GM12878 (cell line): ENCODE data around the gene L1CAM. TPM values are rescaled to one million over a fixed set of nuclear protein-coding genes. Genes with fewer than 3 reads are reported as not detected.
A peak's percentile ranks its signal among the peaks of the same experiment; 100 is the strongest.

Experiments used
- ATAC-seq: fragments of 200-7000 bp; cut with Tn5 transposase; 3 replicates; pipeline ENCODE4 v1.9.1; 2020; ENCODE audit warnings: mild to moderate bottlenecking, moderate library complexity
- BruUV-seq: library from RNA; stranded (reverse); fragments of 400-500 nt; replicated peaks from 2 replicates; lab custom pipeline; 2021; lab: Mats Ljungman, UMichigan
- CTCF ChIA-PET: fragments of 300-600 bp; sonication (Branson Sonifier 250); formaldehyde crosslinking; extraction: SDS; loops from one replicate; lab custom pipeline; 2021; ENCODE audit warnings: inconsistent platforms; lab: Yijun Ruan, JAX
- POLR2A ChIA-PET: fragments of 350-600 bp; formaldehyde crosslinking; extraction: SDS; loops from one replicate; lab custom pipeline; 2021; ENCODE audit warnings: inconsistent platforms; lab: Charles Lee
- RAD21 ChIA-PET: fragments of 300-600 bp; sonication (Branson Sonifier 250); formaldehyde crosslinking; loops from one replicate; lab custom pipeline; 2023; ENCODE audit warnings: antibody characterized with exemption; ENCODE audit not compliant: unreplicated experiment; lab: Charles Lee
- SMC1A ChIA-PET: fragments of 300-600 bp; sonication (Branson Sonifier 250); formaldehyde crosslinking; loops from one replicate; lab custom pipeline; 2023; ENCODE audit not compliant: unreplicated experiment, uncharacterized antibody; lab: Charles Lee
- DNase-seq: peaks from one replicate; pipeline ENCODE4 v3.0.0-alpha.2; 2011; ENCODE audit warnings: low read depth, low spot score
- FAIRE-seq: peaks from 3 replicates; lab custom pipeline; 2011; peaks lifted over from hg19 to GRCh38; lab: Jason Lieb, UNC
- H2AFZ ChIP-seq: 2 replicates; pipeline ENCODE4 v1.6.0; 2011; ENCODE audit warnings: low read depth, low read length, control low read depth; ENCODE audit not compliant: control insufficient read depth
- H3K27ac ChIP-seq: 2 replicates; pipeline ENCODE4 v1.5.1; 2011; ENCODE audit warnings: control low read depth; ENCODE audit not compliant: control insufficient read depth, insufficient read depth
- H3K27me3 ChIP-seq, 2 experiments: replicated peaks in 1 of 2; 2 replicates each; pipeline versions ENCODE4 v1.6.0 to v1.6.1; 2011; ENCODE audit warnings: low read length in 1 of 2; ENCODE audit not compliant: control insufficient read depth in 2 of 2, insufficient read depth in 2 of 2
- H3K36me3 ChIP-seq, 2 experiments: 2 replicates each; pipeline ENCODE4 v1.5.1; 2011; ENCODE audit warnings: low read length in 1 of 2; ENCODE audit not compliant: control insufficient read depth in 2 of 2, insufficient read depth in 2 of 2
- H3K4me1 ChIP-seq: 2 replicates; pipeline ENCODE4 v1.6.1; 2011; ENCODE audit warnings: mild to moderate bottlenecking, low read length, moderate library complexity, mixed read lengths; ENCODE audit not compliant: control insufficient read depth, insufficient read depth
- H3K4me2 ChIP-seq: 2 replicates; pipeline ENCODE4 v1.6.0; 2011; ENCODE audit warnings: control low read depth; ENCODE audit not compliant: control insufficient read depth, insufficient read depth
- H3K4me3 ChIP-seq: fragments of 200-600 bp; sonication (generic); 2 replicates; pipeline ENCODE4 v1.5.1; 2016
- H3K79me2 ChIP-seq: 2 replicates; pipeline ENCODE4 v1.6.0; 2011; ENCODE audit warnings: low read length; ENCODE audit not compliant: control insufficient read depth, insufficient read depth
- H3K9ac ChIP-seq: 2 replicates; pipeline ENCODE4 v1.8.0; 2011; ENCODE audit warnings: low read length, control low read depth, mixed read lengths; ENCODE audit not compliant: control insufficient read depth, insufficient read depth
- H3K9me3 ChIP-seq: replicated peaks from 3 replicates; pipeline ENCODE4 v1.5.1; 2011; ENCODE audit warnings: mild to moderate bottlenecking, low read length; ENCODE audit not compliant: control insufficient read depth, insufficient read depth
- H4K20me1 ChIP-seq: 2 replicates; pipeline ENCODE4 v1.6.0; 2011; ENCODE audit not compliant: control insufficient read depth, insufficient read depth
- CUX1 ChIP-seq: IDR thresholded peaks from 2 replicates; pipeline ENCODE4 v1.6.1; 2012; ENCODE audit warnings: improper control_type of control experiment, low read depth, low read length; ENCODE audit not compliant: insufficient replicate concordance
- E2F8 ChIP-seq: fragments of 450-650 bp; IDR thresholded peaks from 2 replicates; pipeline ENCODE4 v1.6.1; 2018; ENCODE audit warnings: mild to moderate bottlenecking, low read depth, moderate library complexity; ENCODE audit not compliant: partially characterized antibody
- FOS ChIP-seq: IDR thresholded peaks from 3 replicates; pipeline ENCODE4 v1.6.1; 2011; ENCODE audit warnings: borderline replicate concordance; ENCODE audit not compliant: insufficient read length; ENCODE audit errors: extremely low read depth
- HSF1 ChIP-seq: fragments of 150-350 bp; IDR thresholded peaks from 2 replicates; pipeline ENCODE4 v1.6.1; 2014; ENCODE audit warnings: mild to moderate bottlenecking, low read depth, low read length
- RCOR1 ChIP-seq: conservative IDR thresholded peaks from 2 replicates; pipeline ENCODE4 v1.6.1; 2012; ENCODE audit warnings: low read depth, low read length, improper control_type of control experiment
- WGBS: methylation state at CpG from one replicate; pipeline ENCODE4 v1.1.6; 2016; ENCODE audit warnings: low lambda C conversion rate; ENCODE audit not compliant: insufficient replicate concordance, insufficient coverage; ENCODE audit errors: missing lambda C conversion rate; 5-methylcytosine and 5-hydroxymethylcytosine counted together
- in situ Hi-C: fragments of 300-500 bp; cut with MboI; formaldehyde crosslinking; loops from 9 replicates; pipeline ENCODE4 v1.14.3; 2018; ENCODE audit warnings: mixed read lengths
- intact Hi-C: fragments of 100-400 bp; cut with micrococcal nuclease; formaldehyde crosslinking; loops from one replicate; pipeline ENCODE4 v1.14.2; 2022; ENCODE audit not compliant: unreplicated experiment
- polyA plus RNA-seq, 11 experiments: library from polyadenylated mRNA; depleted of rRNA in 4 of 11; unstranded in 6 of 11; stranded (reverse) in 5 of 11; fragments of >200 nt; fragmentation: Nextera tagmentation in 4 of 11; fragmentation: Illumina TruSeq in 1 of 11; extraction: Ambion mirVana in 4 of 11; extraction: Trizol in 1 of 11; gene quantifications; 1 replicate in 1 of 11; 2 replicates in 10 of 11; pipeline versions ENCODE4 v1.2.1 to v1.2.3, GENCODE V29; 2011 to 2016; ENCODE audit warnings: inconsistent platforms in 2 of 11, missing spikeins in 2 of 11, low read depth in 1 of 11
- total RNA-seq, 4 experiments: library from RNA; depleted of rRNA in 3 of 4; stranded (reverse); fragments of >200 nt in 3 of 4; fragmentation: Illumina TruSeq in 1 of 4; extraction: Trizol in 1 of 4; gene quantifications; 2 replicates each; pipeline versions ENCODE4 v1.2.1 to v1.2.3, GENCODE V29; 2013 to 2021
- TF ChIP-seq, protein P1 (sequence below): fragments of 450-650 bp; IDR thresholded peaks from 2 replicates; pipeline ENCODE4 v1.6.1; 2017; ENCODE audit warnings: mild to moderate bottlenecking, low read depth, inconsistent platforms; ENCODE audit not compliant: poor library complexity, severe bottlenecking
- TF ChIP-seq, protein P2 (sequence below): IDR thresholded peaks from 2 replicates; pipeline ENCODE4 v1.6.1; 2011; ENCODE audit warnings: mild to moderate bottlenecking, low read depth, low read length, moderate library complexity; ENCODE audit not compliant: insufficient replicate concordance

L1CAM gene
- total and polyA plus RNA-seq, 10 of the 15 experiments (the other 5 are each of a cell fraction or from before 2014, with no cell fraction given), result 0.01 to 0.64 (median 0.09) TPM; not detected in 5

GRCh38 chrX:153861733-153862310 lies 24.2 kb downstream of the L1CAM start (continued):
- no peak for TF ChIP-seq CUX1

- intact Hi-C loops, result no loop called here
- no peaks in the 10 kb centered on the region for H3K4me1 ChIP-seq
- H3K27me3 ChIP-seq, result no peaks in the 10 kb centered on the region; a peak in 1 of 4 replicates
- no peaks in the 10 kb centered on the region for H3K79me2 ChIP-seq
- H3K36me3 ChIP-seq, result no peaks in the 10 kb centered on the region
- no peak overlapping the region for H3K4me3 ChIP-seq
- POLR2A ChIA-PET, result no interaction called here
- SMC1A ChIA-PET, result no interaction called here
- no peak overlapping the region for H2AFZ ChIP-seq
- CTCF ChIA-PET, result no interaction called here
- DNase-seq (no peak), ATAC-seq (peak; percentile 43; the same call in 1 of the 3 replicates), FAIRE-seq (no peak)
- 28% methylated on average over 10 of the region's 10 CpGs for WGBS
- BruUV-seq, result no TSS peak
- in situ Hi-C loops, result no loop called here
- no peak overlapping the region for H3K27ac ChIP-seq
- no peaks in the 10 kb centered on the region for H4K20me1 ChIP-seq
- RAD21 ChIA-PET, result no interaction called here
- no peak overlapping the region for H3K9ac ChIP-seq
- H3K4me2 ChIP-seq, result no peak overlapping the region
- no peaks in the 10 kb centered on the region for H3K9me3 ChIP-seq
- TF ChIP-seq HSF1, result no peak
- TF ChIP-seq RCOR1, result no peak
- TF ChIP-seq E2F8, result no peak
- TF ChIP-seq, protein P1, sequence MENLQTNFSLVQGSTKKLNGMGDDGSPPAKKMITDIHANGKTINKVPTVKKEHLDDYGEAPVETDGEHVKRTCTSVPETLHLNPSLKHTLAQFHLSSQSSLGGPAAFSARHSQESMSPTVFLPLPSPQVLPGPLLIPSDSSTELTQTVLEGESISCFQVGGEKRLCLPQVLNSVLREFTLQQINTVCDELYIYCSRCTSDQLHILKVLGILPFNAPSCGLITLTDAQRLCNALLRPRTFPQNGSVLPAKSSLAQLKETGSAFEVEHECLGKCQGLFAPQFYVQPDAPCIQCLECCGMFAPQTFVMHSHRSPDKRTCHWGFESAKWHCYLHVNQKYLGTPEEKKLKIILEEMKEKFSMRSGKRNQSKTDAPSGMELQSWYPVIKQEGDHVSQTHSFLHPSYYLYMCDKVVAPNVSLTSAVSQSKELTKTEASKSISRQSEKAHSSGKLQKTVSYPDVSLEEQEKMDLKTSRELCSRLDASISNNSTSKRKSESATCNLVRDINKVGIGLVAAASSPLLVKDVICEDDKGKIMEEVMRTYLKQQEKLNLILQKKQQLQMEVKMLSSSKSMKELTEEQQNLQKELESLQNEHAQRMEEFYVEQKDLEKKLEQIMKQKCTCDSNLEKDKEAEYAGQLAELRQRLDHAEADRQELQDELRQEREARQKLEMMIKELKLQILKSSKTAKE, result no peak
- TF ChIP-seq, protein P2, sequence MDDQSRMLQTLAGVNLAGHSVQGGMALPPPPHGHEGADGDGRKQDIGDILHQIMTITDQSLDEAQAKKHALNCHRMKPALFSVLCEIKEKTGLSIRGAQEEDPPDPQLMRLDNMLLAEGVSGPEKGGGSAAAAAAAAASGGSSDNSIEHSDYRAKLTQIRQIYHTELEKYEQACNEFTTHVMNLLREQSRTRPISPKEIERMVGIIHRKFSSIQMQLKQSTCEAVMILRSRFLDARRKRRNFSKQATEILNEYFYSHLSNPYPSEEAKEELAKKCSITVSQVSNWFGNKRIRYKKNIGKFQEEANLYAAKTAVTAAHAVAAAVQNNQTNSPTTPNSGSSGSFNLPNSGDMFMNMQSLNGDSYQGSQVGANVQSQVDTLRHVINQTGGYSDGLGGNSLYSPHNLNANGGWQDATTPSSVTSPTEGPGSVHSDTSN, result no peak
- no peak for TF ChIP-seq FOS
These were observed 24.8 kb downstream of the L1CAM start for GRCh38 chrX:153861151-153861550.
